ENCODE data around the gene SBK2. TPM values are rescaled to one million over a fixed set of nuclear protein-coding genes. Genes with fewer than 3 reads are reported as not detected.

Gene SBK2
- total RNA-seq, 1 donor from 2014 or later: 0.75 TPM

GRCh38 chr19:55486043-55486970, 50.6 kb downstream of the SBK2 start:
- peaks cover 14% of the 10 kb centered on the region for H3K4me1 Mint-ChIP-seq (ENCODE audit: unreplicated experiment)
- H3K36me3 Mint-ChIP-seq: no peaks in the 10 kb centered on the region
- H3K4me3 Mint-ChIP-seq: peak overlapping the region; percentile 86
- DNase-seq (ENCODE audit: extremely low spot score, unreplicated experiment): no peak
- H3K27me3 Mint-ChIP-seq: no peaks in the 10 kb centered on the region
- no peaks in the 10 kb centered on the region for H3K9me3 Mint-ChIP-seq
- peak overlapping the region; percentile 90 for H3K27ac Mint-ChIP-seq
- no peak for TF ChIP-seq CTCF (conservative IDR thresholded peaks at IDR 0.05)

GRCh38 chr19:55485439-55486011, 51.4 kb downstream of the SBK2 start:
- H3K4me1 Mint-ChIP-seq (ENCODE audit: unreplicated experiment): peaks cover 14% of the 10 kb centered on the region
- no peaks in the 10 kb centered on the region for H3K36me3 Mint-ChIP-seq
- H3K27ac Mint-ChIP-seq: peak overlapping the region; percentile 86
- DNase-seq (ENCODE audit: extremely low spot score, unreplicated experiment): no peak
- H3K9me3 Mint-ChIP-seq: no peaks in the 10 kb centered on the region
- peak overlapping the region; percentile 87 for H3K4me3 Mint-ChIP-seq
- TF ChIP-seq CTCF (conservative IDR thresholded peaks at IDR 0.05): no peak
- no peaks in the 10 kb centered on the region for H3K27me3 Mint-ChIP-seq

GRCh38 chr19:55484593-55485438, 52.1 kb downstream of the SBK2 start, which contains the start of gene NAT14:
NAT14 (plus strand) TSS chr19:55485188; CDS start chr19:55485709, 521 bp downstream.
- Mint-ChIP-seq H3K9me3 (no peaks in the 10 kb centered on the region), H3K27me3 (no peaks in the 10 kb centered on the region), H3K4me1 (ENCODE audit: unreplicated experiment) (peaks cover 16% of the 10 kb centered on the region), H3K4me3 (peak within 1 kb of the TSS; percentile 87), H3K36me3 (no peaks in the 10 kb centered on the region), H3K27ac (peak within 1 kb of the TSS; percentile 86)
- TF ChIP-seq CTCF (conservative IDR thresholded peaks at IDR 0.05): no peak
- DNase-seq (ENCODE audit: extremely low spot score, unreplicated experiment): peak; percentile 88

GRCh38 chr19:55483706-55484592, 53.0 kb downstream of the SBK2 start:
- peak overlapping the region; percentile 87 for H3K4me3 Mint-ChIP-seq
- no peak overlapping the region for H3K27ac Mint-ChIP-seq
- peaks cover 24% of the 10 kb centered on the region for H3K4me1 Mint-ChIP-seq (ENCODE audit: unreplicated experiment)
- no peak for TF ChIP-seq CTCF (conservative IDR thresholded peaks at IDR 0.05)
- no peak for DNase-seq (ENCODE audit: extremely low spot score, unreplicated experiment)
- no peaks in the 10 kb centered on the region for H3K9me3 Mint-ChIP-seq
- no peaks in the 10 kb centered on the region for H3K36me3 Mint-ChIP-seq
- H3K27me3 Mint-ChIP-seq: no peaks in the 10 kb centered on the region
